GM20000 (cell line): Measurements from ENCODE around the gene VSIG2.

Experiments
- DNase-seq: peaks from one replicate; pipeline ENCODE4 v3.0.0; 2012; ENCODE audit warnings: low spot score
- TF ChIP-seq, protein P1 (sequence below): IDR thresholded peaks from 2 replicates; pipeline ENCODE4 v1.5.1; 2012; ENCODE audit warnings: mild to moderate bottlenecking, control low read depth; ENCODE audit errors: extremely low read depth, missing control alignments

Gene VSIG2, protein sequence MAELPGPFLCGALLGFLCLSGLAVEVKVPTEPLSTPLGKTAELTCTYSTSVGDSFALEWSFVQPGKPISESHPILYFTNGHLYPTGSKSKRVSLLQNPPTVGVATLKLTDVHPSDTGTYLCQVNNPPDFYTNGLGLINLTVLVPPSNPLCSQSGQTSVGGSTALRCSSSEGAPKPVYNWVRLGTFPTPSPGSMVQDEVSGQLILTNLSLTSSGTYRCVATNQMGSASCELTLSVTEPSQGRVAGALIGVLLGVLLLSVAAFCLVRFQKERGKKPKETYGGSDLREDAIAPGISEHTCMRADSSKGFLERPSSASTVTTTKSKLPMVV

DNA sequence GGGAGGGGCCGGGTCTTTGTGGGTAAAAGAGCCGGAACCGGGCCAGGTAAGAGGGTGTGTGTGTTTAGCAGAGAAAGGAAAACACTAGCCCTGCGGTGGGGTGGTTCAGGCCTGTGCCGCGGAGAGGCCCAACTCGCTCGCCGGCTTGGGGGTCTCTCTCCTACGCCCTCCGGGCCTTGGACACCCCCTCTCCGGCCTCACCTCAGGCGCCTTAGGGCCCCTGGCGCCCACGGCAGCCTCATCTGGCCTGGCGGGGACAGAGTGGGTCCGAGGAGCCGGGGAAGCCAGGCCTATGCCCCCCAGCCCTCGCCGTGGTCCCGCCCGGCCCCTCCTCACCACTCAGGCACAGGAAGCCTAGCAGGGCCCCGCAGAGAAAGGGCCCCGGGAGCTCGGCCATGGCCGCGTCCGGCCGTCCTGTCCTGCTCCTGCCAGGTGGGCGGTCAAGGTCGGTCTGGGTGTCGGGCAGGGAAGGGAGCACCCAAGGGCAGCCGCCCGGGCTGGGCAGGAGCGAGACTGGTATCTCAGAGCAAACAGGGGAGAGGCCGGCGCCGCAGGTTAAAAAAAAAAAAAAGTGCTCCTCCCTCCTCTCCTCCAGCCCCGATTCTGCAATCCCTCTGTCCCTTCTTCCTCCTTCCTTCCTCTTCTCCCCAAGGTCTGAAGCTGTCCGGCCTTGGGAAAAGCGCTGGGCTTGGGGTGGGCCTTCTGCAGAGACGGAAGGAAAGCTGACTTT, at the start of gene VSIG2:
Gene VSIG2 (minus strand): TSS at position 515 of the 730 bp plus-strand sequence. CDS start 118 bp downstream, at position 397.
- TF ChIP-seq, protein P1, sequence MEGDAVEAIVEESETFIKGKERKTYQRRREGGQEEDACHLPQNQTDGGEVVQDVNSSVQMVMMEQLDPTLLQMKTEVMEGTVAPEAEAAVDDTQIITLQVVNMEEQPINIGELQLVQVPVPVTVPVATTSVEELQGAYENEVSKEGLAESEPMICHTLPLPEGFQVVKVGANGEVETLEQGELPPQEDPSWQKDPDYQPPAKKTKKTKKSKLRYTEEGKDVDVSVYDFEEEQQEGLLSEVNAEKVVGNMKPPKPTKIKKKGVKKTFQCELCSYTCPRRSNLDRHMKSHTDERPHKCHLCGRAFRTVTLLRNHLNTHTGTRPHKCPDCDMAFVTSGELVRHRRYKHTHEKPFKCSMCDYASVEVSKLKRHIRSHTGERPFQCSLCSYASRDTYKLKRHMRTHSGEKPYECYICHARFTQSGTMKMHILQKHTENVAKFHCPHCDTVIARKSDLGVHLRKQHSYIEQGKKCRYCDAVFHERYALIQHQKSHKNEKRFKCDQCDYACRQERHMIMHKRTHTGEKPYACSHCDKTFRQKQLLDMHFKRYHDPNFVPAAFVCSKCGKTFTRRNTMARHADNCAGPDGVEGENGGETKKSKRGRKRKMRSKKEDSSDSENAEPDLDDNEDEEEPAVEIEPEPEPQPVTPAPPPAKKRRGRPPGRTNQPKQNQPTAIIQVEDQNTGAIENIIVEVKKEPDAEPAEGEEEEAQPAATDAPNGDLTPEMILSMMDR, result no peak
- no peak for DNase-seq

DNA sequence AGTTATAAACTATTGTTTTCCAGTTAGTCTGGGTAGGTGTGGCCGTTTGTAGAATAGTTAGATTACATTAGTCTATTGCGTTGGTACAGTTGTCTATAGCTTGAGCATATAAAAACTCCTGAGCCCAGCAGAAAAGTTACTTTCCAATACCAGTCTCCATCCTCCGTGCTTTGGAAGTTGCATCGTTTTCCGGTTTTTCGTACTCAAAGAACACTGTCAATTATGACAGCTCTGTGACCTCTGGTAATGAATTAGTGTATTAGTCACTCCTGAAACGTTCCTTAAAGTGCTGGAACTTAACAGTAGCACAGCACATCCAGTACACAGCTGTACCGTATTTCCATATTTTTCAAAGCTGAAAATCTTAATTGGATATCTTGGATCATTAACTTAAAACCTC, 49.0 kb upstream of the VSIG2 start:
- DNase-seq, result peak; percentile 15
- TF ChIP-seq, protein P1, result no peak

DNA sequence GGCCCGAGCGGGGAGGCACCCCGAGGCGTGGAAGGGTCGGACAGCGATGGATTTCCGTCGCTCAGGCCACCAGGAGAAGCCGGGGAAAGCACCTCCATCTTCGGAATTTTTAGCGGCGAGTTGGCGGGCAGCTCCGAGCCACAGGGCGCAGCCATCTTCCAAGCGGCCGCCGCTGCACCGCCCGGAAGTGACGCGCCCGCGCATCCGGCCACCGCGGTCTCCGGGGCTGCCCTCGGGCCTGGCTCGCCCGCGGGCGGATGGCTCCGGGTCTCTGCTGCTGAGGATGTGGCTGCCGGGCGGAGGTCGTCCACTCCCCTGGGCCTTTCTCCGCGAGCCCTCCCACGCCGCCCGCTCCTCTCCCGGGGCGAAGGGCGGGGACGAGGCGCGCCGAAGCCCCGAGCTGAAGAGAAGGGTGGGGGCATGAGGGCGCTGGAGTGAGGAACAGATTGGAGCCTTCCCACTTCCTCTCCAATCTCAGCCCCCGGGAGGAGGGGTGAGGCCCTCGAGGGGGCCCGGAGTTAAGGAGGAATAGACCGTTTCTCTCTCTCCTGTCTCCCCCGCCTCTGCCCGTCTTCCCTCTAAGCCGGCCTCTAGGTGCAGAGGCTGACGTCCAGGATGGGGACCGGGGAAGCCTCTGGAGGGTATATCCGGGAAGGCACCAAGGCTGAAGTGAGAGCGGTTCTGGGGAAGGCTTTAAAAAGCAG, 48.3 kb upstream of the VSIG2 start, which contains the start of gene MSANTD2:
Gene MSANTD2 (minus strand): TSS at position 181 of the 704 bp plus-strand sequence. CDS start 26 bp downstream, at position 155.
- TF ChIP-seq, protein P1, result no peak
- peak; percentile 92 for DNase-seq

DNA sequence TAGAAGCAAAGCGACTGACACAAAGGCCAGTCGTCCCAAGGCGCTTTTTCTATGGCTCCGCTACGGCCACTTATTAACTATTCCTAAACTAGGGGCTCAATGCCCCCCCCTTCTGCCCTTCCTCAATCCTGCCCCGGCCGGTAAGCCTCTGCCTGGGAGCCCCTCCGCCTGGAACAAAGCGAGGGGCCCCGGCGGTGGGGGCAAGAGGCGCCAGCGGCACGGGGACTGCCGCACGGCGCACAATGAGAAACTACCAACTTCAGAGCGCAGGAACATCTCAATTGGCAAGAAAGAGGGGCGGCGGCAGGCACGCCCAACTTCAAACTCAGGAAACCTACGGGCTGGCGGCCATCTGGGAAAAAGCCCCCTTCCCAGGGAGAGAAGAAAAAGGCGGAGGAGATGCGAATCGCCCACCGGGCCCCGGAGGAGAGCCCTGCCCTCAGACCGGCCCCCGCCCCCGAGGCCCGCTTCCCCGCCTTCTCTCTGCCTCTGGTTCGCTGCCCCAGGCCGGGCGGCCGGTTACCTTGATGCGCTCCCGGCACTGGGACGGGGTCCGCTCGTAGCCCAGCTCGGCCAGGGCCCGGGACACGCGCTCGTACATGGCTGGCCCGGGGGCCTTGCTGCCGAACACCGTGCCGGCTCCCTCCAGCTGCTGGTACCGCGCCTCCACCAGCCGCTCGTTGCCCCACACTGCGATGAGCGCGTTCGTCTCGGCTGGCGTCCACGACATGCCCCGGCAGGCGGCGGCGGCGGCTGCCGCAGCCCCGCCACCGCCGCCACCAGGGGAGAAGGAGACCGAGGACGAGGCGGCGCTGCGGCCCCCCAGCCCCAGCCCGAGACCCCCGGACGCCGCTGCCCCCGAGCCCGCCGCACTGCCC, 47.5 kb upstream of the VSIG2 start:
- DNase-seq, result peak; percentile 72
- TF ChIP-seq, protein P1, result no peak

DNA sequence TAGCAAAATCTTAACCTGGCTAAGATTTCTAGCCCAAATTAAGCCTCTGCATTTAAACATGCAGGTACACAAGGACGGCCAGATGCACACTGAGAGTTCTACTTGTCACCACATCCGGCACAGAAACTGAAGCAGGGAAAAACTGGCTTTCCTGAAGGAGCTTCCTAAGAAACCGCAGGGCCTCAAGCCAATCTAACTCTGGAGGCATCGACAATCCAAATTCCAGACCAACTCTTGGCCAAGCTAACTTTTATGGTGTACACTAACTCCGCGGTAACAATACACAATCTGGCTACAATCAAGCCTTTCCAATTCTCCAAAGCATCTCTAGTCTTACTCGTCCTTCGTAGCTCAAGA, 46.9 kb upstream of the VSIG2 start:
- DNase-seq, result peak; percentile 18
- TF ChIP-seq, protein P1, result no peak

DNA sequence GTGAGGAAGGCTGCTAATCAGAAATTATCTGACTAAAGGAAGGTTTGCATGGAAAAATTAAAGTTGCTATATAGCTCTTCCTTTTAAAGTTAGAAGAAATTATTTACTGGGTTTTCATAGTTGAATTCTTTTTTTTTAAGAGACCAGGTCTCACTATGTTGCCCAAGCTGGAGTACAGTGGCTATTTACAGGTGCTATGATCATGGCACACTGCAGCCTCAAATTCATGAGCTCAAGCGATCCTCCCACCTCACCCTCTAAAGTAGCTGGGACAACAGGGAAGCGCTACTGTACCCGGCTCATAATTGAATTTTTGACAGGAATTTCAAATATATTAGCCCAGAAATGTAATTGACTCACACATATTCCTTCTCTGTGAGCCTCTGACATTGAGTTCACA, 44.3 kb upstream of the VSIG2 start:
- no peak for DNase-seq
- TF ChIP-seq, protein P1, result no peak
